OCI-LY7 (cell line): ENCODE results near the gene RAD51B. TPM values are rescaled to one million over a fixed set of nuclear protein-coding genes. Genes with fewer than 3 reads are reported as not detected.
"Not testable (repeated sequence)": the region's sequence is repeated elsewhere in the genome, so short reads cannot be mapped to it uniquely, and the experiment has no call there.

ENCODE experiments used
- BruUV-seq: library from RNA; stranded (reverse); fragments of 400-500 nt; replicated peaks from 2 replicates; lab custom pipeline; 2021; lab: Mats Ljungman, UMichigan
- CTCF ChIA-PET: fragments of 300-600 bp; sonication (Branson Sonifier 250); formaldehyde crosslinking; loops from one replicate; lab custom pipeline; 2022; ENCODE audit warnings: antibody characterized with exemption; ENCODE audit not compliant: unreplicated experiment; lab: Charles Lee
- POLR2A ChIA-PET: fragments of 300-600 bp; sonication (Branson Sonifier 250); formaldehyde crosslinking; loops from one replicate; lab custom pipeline; 2022; ENCODE audit warnings: antibody characterized with exemption; lab: Charles Lee
- DNase-seq: peaks from one replicate; pipeline ENCODE4 v3.0.0-alpha.2; 2015; ENCODE audit warnings: low spot score
- H2AFZ ChIP-seq: fragments of 200-600 bp; sonication (generic), shearing (Covaris generic); 2 replicates; pipeline ENCODE4 v1.6.1; 2014; ENCODE audit warnings: mild to moderate bottlenecking, antibody characterized with exemption, low read length, moderate library complexity
- H3K27ac ChIP-seq: fragments of 200-600 bp; sonication (generic); 2 replicates; pipeline ENCODE4 v1.5.1; 2014; ENCODE audit warnings: mixed run types, low read depth, mild to moderate bottlenecking, moderate library complexity, low read length, inconsistent platforms; ENCODE audit not compliant: poor library complexity, severe bottlenecking
- H3K36me3 ChIP-seq: fragments of 200-600 bp; sonication (generic); 2 replicates; pipeline ENCODE4 v1.6.1; 2014; ENCODE audit warnings: mild to moderate bottlenecking, antibody characterized with exemption, low read length, moderate library complexity, mixed read lengths; ENCODE audit not compliant: insufficient read depth
- H3K4me1 ChIP-seq: fragments of 200-600 bp; sonication (generic); 2 replicates; pipeline ENCODE4 v1.5.1; 2014; ENCODE audit warnings: mild to moderate bottlenecking, low read length; ENCODE audit not compliant: insufficient read depth, poor library complexity, severe bottlenecking
- H3K4me2 ChIP-seq: fragments of 200-600 bp; sonication (generic); 2 replicates; pipeline ENCODE4 v1.6.1; 2014; ENCODE audit warnings: mild to moderate bottlenecking, low read length
- H3K4me3 ChIP-seq: fragments of 200-600 bp; sonication (generic); 2 replicates; pipeline ENCODE4 v1.5.1; 2014; ENCODE audit warnings: mild to moderate bottlenecking, low read depth, low read length; ENCODE audit not compliant: poor library complexity, severe bottlenecking
- H3K79me2 ChIP-seq: fragments of 200-600 bp; sonication (generic); 2 replicates; pipeline ENCODE4 v1.6.1; 2016; ENCODE audit warnings: low read depth, mild to moderate bottlenecking, low read length, moderate library complexity, mixed read lengths; ENCODE audit not compliant: insufficient read depth
- H3K9me2 ChIP-seq: fragments of 200-600 bp; sonication (generic); 2 replicates; pipeline ENCODE4 v1.6.1; 2016; ENCODE audit warnings: mild to moderate bottlenecking, low read length, mixed read lengths; ENCODE audit not compliant: insufficient read depth
- H3K9me3 ChIP-seq: fragments of 200-600 bp; sonication (generic); 2 replicates; pipeline ENCODE4 v1.6.1; 2014; ENCODE audit warnings: mild to moderate bottlenecking, mixed run types, low read length, mixed read lengths
- H4K20me1 ChIP-seq: fragments of 200-600 bp; sonication (generic); 2 replicates; pipeline ENCODE4 v1.6.1; 2014; ENCODE audit warnings: mild to moderate bottlenecking, antibody characterized with exemption, low read length, moderate library complexity, mixed read lengths; ENCODE audit not compliant: insufficient read depth
- EZH2phosphoT487 ChIP-seq: fragments of 200-600 bp; sonication (generic); IDR thresholded peaks from 2 replicates; pipeline ENCODE4 v1.6.1; 2018; ENCODE audit warnings: low read depth, borderline replicate concordance, mild to moderate bottlenecking, mixed run types, antibody characterized with exemption, low read length, moderate library complexity, mixed read lengths
- intact Hi-C: fragments of 100-400 bp; cut with micrococcal nuclease; formaldehyde crosslinking; loops from one replicate; pipeline ENCODE4 v1.10.0; 2022; ENCODE audit not compliant: unreplicated experiment
- total RNA-seq, 2 experiments: library from RNA; depleted of rRNA in 1 of 2; stranded (reverse); fragments of >200 nt in 1 of 2; shearing (Covaris generic) in 1 of 2; gene quantifications; 2 replicates each; pipeline ENCODE4 v1.2.3, GENCODE V29; 2014 to 2022
- TF ChIP-seq, protein P1 (sequence below): fragments of 200-600 bp; sonication (generic); conservative IDR thresholded peaks from 2 replicates; pipeline ENCODE4 v1.5.1; 2014; ENCODE audit warnings: mild to moderate bottlenecking, antibody characterized with exemption, low read length, moderate library complexity, mixed read lengths

RAD51B gene
- total RNA-seq, 2 experiments from 2014 or later = 41.4 to 89.9 TPM

DNA sequence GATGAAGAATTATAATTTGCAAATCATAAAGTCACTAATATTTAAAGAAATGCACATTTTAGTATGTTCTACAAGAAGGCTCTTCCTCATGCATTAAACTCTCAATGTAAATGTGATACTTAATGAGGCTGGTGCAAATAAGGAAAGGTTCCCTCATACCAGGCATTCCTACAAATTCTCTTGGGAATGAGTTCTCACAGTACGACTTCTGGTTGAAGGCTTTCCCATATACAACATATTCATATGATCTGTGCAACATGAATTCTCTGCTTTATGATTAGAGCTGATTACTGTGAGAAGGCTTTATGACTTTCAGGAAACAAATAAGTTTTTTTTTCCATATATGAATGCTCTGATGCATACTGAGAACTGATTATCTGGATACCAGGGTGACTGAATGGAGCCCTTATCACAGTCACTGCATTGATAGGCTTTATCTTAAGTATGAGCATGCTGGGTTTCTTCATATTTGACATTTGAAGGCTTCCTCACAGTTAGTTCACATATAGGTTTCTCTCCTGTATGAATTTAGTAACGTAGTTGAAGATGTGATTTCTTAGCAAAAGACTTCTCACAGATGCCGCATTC is 293.9 kb downstream of the RAD51B start:
- no TSS peak for BruUV-seq
- POLR2A ChIA-PET = interaction anchor here (0.6 to 1.6 kb wide), 2 partner anchors 15 to 524 kb away, joined by 3 read pairs; no protein-coding TSS in a partner anchor
- H3K9me3 ChIP-seq = no peaks in the 10 kb centered on the region
- no peak for DNase-seq
- CTCF ChIA-PET = no interaction called here
- H3K4me3 ChIP-seq = no peak overlapping the region
- no peak overlapping the region for H2AFZ ChIP-seq
- no peaks in the 10 kb centered on the region for H4K20me1 ChIP-seq
- intact Hi-C loops = no loop called here
- H3K79me2 ChIP-seq = no peaks in the 10 kb centered on the region
- no peaks in the 10 kb centered on the region for H3K36me3 ChIP-seq
- H3K27ac ChIP-seq = no peak overlapping the region
- H3K4me2 ChIP-seq = no peak overlapping the region
- no peaks in the 10 kb centered on the region for H3K4me1 ChIP-seq
- no peaks in the 10 kb centered on the region for H3K9me2 ChIP-seq
- TF ChIP-seq EZH2phosphoT487 = no peak
- TF ChIP-seq, protein P1, sequence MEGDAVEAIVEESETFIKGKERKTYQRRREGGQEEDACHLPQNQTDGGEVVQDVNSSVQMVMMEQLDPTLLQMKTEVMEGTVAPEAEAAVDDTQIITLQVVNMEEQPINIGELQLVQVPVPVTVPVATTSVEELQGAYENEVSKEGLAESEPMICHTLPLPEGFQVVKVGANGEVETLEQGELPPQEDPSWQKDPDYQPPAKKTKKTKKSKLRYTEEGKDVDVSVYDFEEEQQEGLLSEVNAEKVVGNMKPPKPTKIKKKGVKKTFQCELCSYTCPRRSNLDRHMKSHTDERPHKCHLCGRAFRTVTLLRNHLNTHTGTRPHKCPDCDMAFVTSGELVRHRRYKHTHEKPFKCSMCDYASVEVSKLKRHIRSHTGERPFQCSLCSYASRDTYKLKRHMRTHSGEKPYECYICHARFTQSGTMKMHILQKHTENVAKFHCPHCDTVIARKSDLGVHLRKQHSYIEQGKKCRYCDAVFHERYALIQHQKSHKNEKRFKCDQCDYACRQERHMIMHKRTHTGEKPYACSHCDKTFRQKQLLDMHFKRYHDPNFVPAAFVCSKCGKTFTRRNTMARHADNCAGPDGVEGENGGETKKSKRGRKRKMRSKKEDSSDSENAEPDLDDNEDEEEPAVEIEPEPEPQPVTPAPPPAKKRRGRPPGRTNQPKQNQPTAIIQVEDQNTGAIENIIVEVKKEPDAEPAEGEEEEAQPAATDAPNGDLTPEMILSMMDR = no peak

DNA sequence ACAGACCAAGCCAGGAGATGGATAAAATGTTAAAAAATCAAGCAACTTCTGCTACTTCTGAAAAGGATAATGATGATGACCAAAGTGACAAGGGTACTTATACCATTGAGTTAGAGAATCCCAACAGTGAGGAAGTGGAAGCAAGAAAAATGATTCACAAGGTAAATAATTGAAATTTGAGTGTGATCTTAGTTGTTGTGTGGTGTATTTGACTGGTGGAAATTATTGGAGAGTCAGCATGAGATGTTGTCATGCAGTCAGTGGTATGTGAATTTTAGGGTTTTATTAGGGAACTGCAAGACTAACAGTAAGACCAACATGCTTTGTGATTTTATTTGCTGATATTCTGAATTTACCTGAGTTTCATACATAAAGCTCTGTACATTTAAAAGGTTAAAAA is 296.4 kb downstream of the RAD51B start:
- H4K20me1 ChIP-seq, H3K36me3 ChIP-seq, H2AFZ ChIP-seq, H3K79me2 ChIP-seq, H3K9me2 ChIP-seq, H3K9me3 ChIP-seq, DNase-seq, intact Hi-C loops, CTCF ChIA-PET, H3K4me3 ChIP-seq, H3K4me2 ChIP-seq, BruUV-seq, H3K27ac ChIP-seq, H3K4me1 ChIP-seq: not testable (repeated sequence)
- POLR2A ChIA-PET = interaction anchor here (0.6 to 0.7 kb wide), 4 partner anchors 71 to 756 kb away, joined by 3 to 5 read pairs (median 3); partner anchors contain the start of gene ATP6V1D

DNA sequence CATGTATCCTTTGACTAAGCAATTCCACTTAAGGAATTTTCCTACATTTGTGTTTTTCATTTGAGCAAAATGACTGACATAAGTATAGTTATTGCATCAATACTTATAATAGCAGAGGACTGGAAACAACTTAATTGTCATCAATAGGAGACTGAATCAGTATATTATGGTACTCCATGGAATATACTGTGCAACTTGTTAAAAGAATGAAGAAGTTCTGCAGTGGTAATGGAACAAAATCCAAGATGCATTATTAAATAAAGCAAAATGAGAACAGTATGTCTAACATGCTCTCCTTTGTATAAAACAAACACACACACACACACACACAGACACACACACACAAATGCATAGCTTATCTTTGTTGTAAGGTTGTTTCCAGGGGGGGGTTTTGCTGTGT is 303.1 kb downstream of the RAD51B start:
- Histone ChIP-seq H3K36me3 (no peaks in the 10 kb centered on the region), H3K4me1 (no peaks in the 10 kb centered on the region), H2AFZ (no peak overlapping the region), H3K27ac (no peak overlapping the region), H3K4me2 (no peak overlapping the region), H3K9me2 (no peaks in the 10 kb centered on the region), H4K20me1 (no peaks in the 10 kb centered on the region; the same call in 1 of the 2 replicates), H3K79me2 (no peaks in the 10 kb centered on the region), H3K9me3 (no peaks in the 10 kb centered on the region), H3K4me3 (no peak overlapping the region)
- TF ChIP-seq, protein P1 = no peak
- no peak for TF ChIP-seq EZH2phosphoT487
- BruUV-seq = no TSS peak
- ChIA-PET CTCF (no interaction called here), POLR2A (interaction anchor here (0.7 kb wide), 1 partner anchor 76 kb away, joined by 5 read pairs; no protein-coding TSS in a partner anchor)
- no peak for DNase-seq
- intact Hi-C loops = no loop called here
